BLaER1 treated with 17β-estradiol and CSF1 and Interleukin-3, amounts not matched to agents 10 nM and 100 nM (cell line): ENCODE data around the gene UPF1.
"Not testable (repeated sequence)": the region's sequence is repeated elsewhere in the genome, so short reads cannot be mapped to it uniquely, and the experiment has no call there.

Experiments
- H3K27ac ChIP-seq, 11 experiments: shearing (Covaris generic); formaldehyde crosslinking; 2 replicates each; pipeline ENCODE4 v1.8.1; 2022
- H3K27me3 ChIP-seq, 11 experiments: shearing (Covaris generic); formaldehyde crosslinking; 2 replicates each; pipeline ENCODE4 v1.8.1; 2022
- H3K36me3 ChIP-seq, 11 experiments: shearing (Covaris generic); formaldehyde crosslinking; 2 replicates each; pipeline ENCODE4 v1.8.1; 2022
- H3K4me1 ChIP-seq, 10 experiments: shearing (Covaris generic); formaldehyde crosslinking; 2 replicates each; pipeline ENCODE4 v1.8.1; 2022
- H3K4me2 ChIP-seq, 11 experiments: shearing (Covaris generic); formaldehyde crosslinking; 2 replicates each; pipeline ENCODE4 v1.8.1; 2022
- H3K4me3 ChIP-seq, 10 experiments: shearing (Covaris generic); formaldehyde crosslinking; 2 replicates each; pipeline ENCODE4 v1.8.1; 2022
- H3K9ac ChIP-seq, 11 experiments: shearing (Covaris generic); formaldehyde crosslinking; 2 replicates each; pipeline ENCODE4 v1.8.1; 2022
- H3K9me3 ChIP-seq, 11 experiments: shearing (Covaris generic); formaldehyde crosslinking; replicated peaks in 1 of 11; 2 replicates each; pipeline ENCODE4 v1.8.1; 2022
- H4K20me1 ChIP-seq, 11 experiments: shearing (Covaris generic); formaldehyde crosslinking; 2 replicates each; pipeline ENCODE4 v1.8.1; 2022
- Cebpa-rat ChIP-seq, 11 experiments: shearing (Covaris generic); IDR thresholded peaks; 2 replicates each; pipeline ENCODE4 v1.8.1; 2022

The UPF1 gene

GRCh38 chr19:18908917-18909619 is 77.3 kb downstream of the UPF1 start:
- Histone ChIP-seq H3K4me1 (peaks cover 0 to 26% (median 8%) of the 10 kb centered on the region in 10 experiments; a peak in 12 of 20 replicates), H3K9ac (no peak overlapping the region), H3K4me2 (no peak overlapping the region), H4K20me1 (peaks cover 24 to 98% (median 70%) of the 10 kb centered on the region in 11 experiments), H3K27me3 (no peaks in the 10 kb centered on the region), H3K9me3 (peaks cover 0 to 9% (median 0%) of the 10 kb centered on the region in 11 experiments; a peak in 2 of 22 replicates), H3K36me3 (peaks cover 83 to 97% (median 94%) of the 10 kb centered on the region in 11 experiments), H3K4me3 (no peak overlapping the region), H3K27ac (0 out of 22 replicates have a peak overlapping the region, but pooled peaks of 1 of the 11 experiments have one; percentile 22)
- no peak for TF ChIP-seq Cebpa-rat (IDR thresholded peaks at IDR 0.05)

GRCh38 chr19:18910010-18910409 is 78.3 kb downstream of the UPF1 start:
- peaks cover 0 to 9% (median 0%) of the 10 kb centered on the region in 11 experiments; a peak in 2 of 22 replicates for H3K9me3 ChIP-seq
- no peak overlapping the region for H3K9ac ChIP-seq
- no peaks in the 10 kb centered on the region for H3K27me3 ChIP-seq
- no peak for TF ChIP-seq Cebpa-rat (IDR thresholded peaks at IDR 0.05)
- H3K4me2 ChIP-seq: no peak overlapping the region
- no peak overlapping the region for H3K27ac ChIP-seq
- H3K4me1 ChIP-seq: peaks cover 3 to 35% (median 13%) of the 10 kb centered on the region in 10 experiments
- H4K20me1 ChIP-seq: peaks cover 33 to 98% (median 77%) of the 10 kb centered on the region in 11 experiments
- no peak overlapping the region for H3K4me3 ChIP-seq
- H3K36me3 ChIP-seq: peaks cover 86 to 97% (median 94%) of the 10 kb centered on the region in 11 experiments

DNA sequence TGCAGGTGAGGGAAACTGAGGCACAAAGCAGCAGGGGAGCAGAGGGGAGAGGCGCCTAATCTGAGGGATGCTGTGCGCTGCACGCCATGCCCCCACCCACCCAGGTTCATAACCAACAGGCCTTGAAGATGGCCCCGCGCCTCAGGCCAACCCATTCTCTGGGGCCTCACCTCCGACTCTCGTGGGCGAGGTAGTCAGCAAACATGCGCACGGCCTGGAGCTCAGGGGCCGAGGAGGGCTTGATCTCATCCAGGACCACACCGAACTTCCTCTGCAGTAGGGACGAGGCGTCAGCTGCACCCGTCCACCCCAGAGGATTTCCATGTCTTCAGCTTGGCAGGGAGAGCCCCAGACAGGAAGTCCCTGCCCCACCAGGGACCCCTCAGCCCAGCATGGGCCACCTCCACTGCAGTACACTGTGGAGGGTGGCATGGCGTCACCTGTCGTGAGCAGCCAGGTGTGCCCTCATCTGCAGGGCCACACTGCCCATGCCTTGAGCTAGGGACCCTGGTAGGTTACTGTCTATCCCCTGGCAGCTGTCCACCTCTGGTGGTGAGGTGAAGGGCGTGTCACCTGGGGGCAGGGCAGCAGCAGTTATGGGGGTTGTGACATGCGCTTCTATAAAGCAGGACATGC is 79.2 kb downstream of the UPF1 start:
- H3K9me3 ChIP-seq: peaks cover 0 to 9% (median 0%) of the 10 kb centered on the region in 11 experiments; a peak in 2 of 22 replicates
- peaks cover 42 to 98% (median 79%) of the 10 kb centered on the region in 11 experiments for H4K20me1 ChIP-seq
- H3K4me3 ChIP-seq: no peak overlapping the region
- no peaks in the 10 kb centered on the region for H3K27me3 ChIP-seq
- no peak overlapping the region for H3K9ac ChIP-seq
- peaks cover 80 to 94% (median 88%) of the 10 kb centered on the region in 11 experiments for H3K36me3 ChIP-seq
- TF ChIP-seq Cebpa-rat (IDR thresholded peaks at IDR 0.05): no peak
- H3K27ac ChIP-seq: no peak overlapping the region
- peak overlapping the region in 7 of 11 experiments; percentile 3 to 47 (median 27); a peak in 8 of 22 replicates for H3K4me2 ChIP-seq
- H3K4me1 ChIP-seq: peaks cover 12 to 41% (median 22%) of the 10 kb centered on the region in 10 experiments

DNA sequence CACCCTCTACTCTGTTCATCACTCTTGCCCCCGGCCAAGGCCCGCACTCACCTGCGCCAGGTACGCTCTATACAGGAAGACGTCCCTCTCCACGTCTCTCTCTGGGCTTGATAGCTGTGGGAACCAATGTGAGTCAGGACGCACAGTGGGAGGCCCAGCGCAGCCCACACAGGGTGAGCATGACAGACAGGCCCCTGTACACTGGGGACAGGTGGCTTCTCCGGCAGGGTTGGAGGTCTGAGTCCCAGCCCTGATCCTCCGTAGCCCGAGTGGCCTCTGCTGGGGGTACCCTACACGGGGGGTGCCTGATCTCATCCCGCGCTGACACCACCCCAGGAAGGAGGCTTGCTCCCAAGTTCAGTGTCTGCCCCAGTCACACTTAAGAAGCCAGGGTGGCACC is 81.2 kb downstream of the UPF1 start:
- peaks cover 0 to 9% (median 0%) of the 10 kb centered on the region in 11 experiments; a peak in 2 of 22 replicates for H3K9me3 ChIP-seq
- H3K36me3 ChIP-seq: peaks cover 62 to 83% (median 68%) of the 10 kb centered on the region in 11 experiments
- H3K4me1 ChIP-seq: peaks cover 32 to 53% (median 40%) of the 10 kb centered on the region in 10 experiments
- H3K27ac ChIP-seq: no peak overlapping the region
- H3K4me3 ChIP-seq: no peak overlapping the region
- TF ChIP-seq Cebpa-rat (IDR thresholded peaks at IDR 0.05): no peak
- no peak overlapping the region for H3K9ac ChIP-seq
- peaks cover 53 to 98% (median 74%) of the 10 kb centered on the region in 11 experiments for H4K20me1 ChIP-seq
- H3K27me3 ChIP-seq: no peaks in the 10 kb centered on the region
- H3K4me2 ChIP-seq: no peak overlapping the region

GRCh38 chr19:18913466-18913865 is 81.7 kb downstream of the UPF1 start:
- peak overlapping the region in 2 of 11 experiments; percentile 10 to 12; a peak in 1 of 22 replicates for H3K4me2 ChIP-seq
- no peak overlapping the region for H3K27ac ChIP-seq
- peak overlapping the region in 3 of 11 experiments; percentile 15 to 44 (median 17); a peak in 2 of 22 replicates for H3K9ac ChIP-seq

GRCh38 chr19:18915639-18916038 is 83.9 kb downstream of the UPF1 start:
- H4K20me1 ChIP-seq: peaks cover 44 to 77% (median 71%) of the 10 kb centered on the region in 11 experiments
- H3K4me2 ChIP-seq: peak overlapping the region; percentile 75 to 96 (median 89)
- H3K4me3 ChIP-seq: peak overlapping the region in 7 of 10 experiments; percentile 0 to 55 (median 24); a peak in 8 of 20 replicates
- TF ChIP-seq Cebpa-rat (IDR thresholded peaks at IDR 0.05): no peak
- peaks cover 38 to 60% (median 47%) of the 10 kb centered on the region in 11 experiments for H3K36me3 ChIP-seq
- peaks cover 41 to 65% (median 53%) of the 10 kb centered on the region in 10 experiments for H3K4me1 ChIP-seq
- H3K9me3 ChIP-seq: peaks cover 0 to 9% (median 0%) of the 10 kb centered on the region in 11 experiments; a peak in 2 of 22 replicates
- peak overlapping the region in 9 of 11 experiments; percentile 37 to 66 (median 45); a peak in 14 of 22 replicates for H3K27ac ChIP-seq
- no peaks in the 10 kb centered on the region for H3K27me3 ChIP-seq
- peak overlapping the region; percentile 35 to 69 (median 58); a peak in 20 of 22 replicates for H3K9ac ChIP-seq

More at GRCh38 chr19:18913466-18913865, 81.7 kb downstream of the UPF1 start:
- H3K4me3 ChIP-seq: no peak overlapping the region
- TF ChIP-seq Cebpa-rat (IDR thresholded peaks at IDR 0.05): no peak
- H4K20me1 ChIP-seq: peaks cover 58 to 92% (median 74%) of the 10 kb centered on the region in 11 experiments
- no peaks in the 10 kb centered on the region for H3K27me3 ChIP-seq
- peaks cover 59 to 79% (median 65%) of the 10 kb centered on the region in 11 experiments for H3K36me3 ChIP-seq
- peaks cover 35 to 58% (median 45%) of the 10 kb centered on the region in 10 experiments for H3K4me1 ChIP-seq
- H3K9me3 ChIP-seq: peaks cover 0 to 9% (median 0%) of the 10 kb centered on the region in 11 experiments; a peak in 2 of 22 replicates

- H3K27me3 ChIP-seq, H3K9me3 ChIP-seq: not testable (repeated sequence)
- Histone ChIP-seq H3K36me3 (peaks cover 40 to 64% (median 46%) of the 10 kb centered on the region in 11 experiments), H3K4me3 (peak overlapping the region in 8 of 10 experiments; percentile 79 to 99 (median 89); a peak in 15 of 20 replicates), H4K20me1 (peaks cover 30 to 85% (median 69%) of the 10 kb centered on the region in 11 experiments), H3K27ac (peak overlapping the region in 1 of 11 experiments; percentile 95; a peak in 1 of 22 replicates), H3K4me2 (peak overlapping the region; percentile 89 to 98 (median 95)), H3K9ac (peak overlapping the region; percentile 92 to 96 (median 93); a peak in 19 of 22 replicates), H3K4me1 (peaks cover 49 to 65% (median 53%) of the 10 kb centered on the region in 10 experiments)
These were observed 85.8 kb downstream of the UPF1 start for GRCh38 chr19:18917593-18917992.
